ENCODE measurements around the gene TRIM46.

GRCh38 chr1:155134322-155134721 is 39.3 kb upstream of the TRIM46 start:
- TF ChIP-seq CTCF (IDR thresholded peaks at IDR 0.05) (no peak), POLR2A (IDR thresholded peaks at IDR 0.05) (no peak), EP300 (IDR thresholded peaks at IDR 0.05) (no peak)

Measured in tibial nerve (tissue), 4 donors.